Activated naive CD4-positive, alpha-beta T cell treated with anti-CD3 and anti-CD28 coated beads, Interleukin-2, amount 50 U/mL, for 72 hours (primary cell): Measurements from ENCODE around the gene NAGA. TPM values are rescaled to one million over a fixed set of nuclear protein-coding genes. Genes with fewer than 3 reads are reported as not detected.
"Not testable (repeated sequence)": the region's sequence is repeated elsewhere in the genome, so short reads cannot be mapped to it uniquely, and the experiment has no call there.

Source experiments
- ATAC-seq, 2 donors: fragments of 150-1000 bp; cut with Tn5 transposase; 2 replicates each; pipeline ENCODE4 v1.10.0; 2021; ENCODE audit warnings: mild to moderate bottlenecking in 2 of 2, moderate library complexity in 2 of 2
- DNase-seq, 2 donors: peaks; one replicate each; pipeline ENCODE4 v3.0.0; 2021 to 2022; ENCODE audit warnings: low spot score in 2 of 2
- H3K27ac Mint-ChIP-seq, 2 donors: one replicate each; pipeline ENCODE4 v1.8.0; 2022; ENCODE audit warnings: mild to moderate bottlenecking in 2 of 2, mixed read lengths in 2 of 2
- H3K36me3 Mint-ChIP-seq, 2 donors: one replicate each; pipeline ENCODE4 v1.8.0; 2022; ENCODE audit warnings: mixed read lengths in 2 of 2
- H3K9me3 Mint-ChIP-seq, 2 donors: one replicate each; pipeline ENCODE4 v1.8.0; 2022; ENCODE audit warnings: mixed read lengths in 2 of 2
- total RNA-seq, 2 donors: library from RNA; stranded (reverse); gene quantifications; one replicate each; pipeline ENCODE4 v1.2.3, GENCODE V29; 2022

Gene NAGA
- total RNA-seq, 2 donors from 2014 or later = 26.3 to 32.3 TPM

- H3K27ac Mint-ChIP-seq = peak within 1 kb of the TSS; percentile 98 to 99
Observed at GRCh38 chr22:42079319-42080251, 9.0 kb upstream of the NAGA start, which contains the start of gene SMDT1. Gene SMDT1, plus strand, starts transcription at chr22:42079700. Its CDS starts 69 bp downstream, at chr22:42079769.

DNA sequence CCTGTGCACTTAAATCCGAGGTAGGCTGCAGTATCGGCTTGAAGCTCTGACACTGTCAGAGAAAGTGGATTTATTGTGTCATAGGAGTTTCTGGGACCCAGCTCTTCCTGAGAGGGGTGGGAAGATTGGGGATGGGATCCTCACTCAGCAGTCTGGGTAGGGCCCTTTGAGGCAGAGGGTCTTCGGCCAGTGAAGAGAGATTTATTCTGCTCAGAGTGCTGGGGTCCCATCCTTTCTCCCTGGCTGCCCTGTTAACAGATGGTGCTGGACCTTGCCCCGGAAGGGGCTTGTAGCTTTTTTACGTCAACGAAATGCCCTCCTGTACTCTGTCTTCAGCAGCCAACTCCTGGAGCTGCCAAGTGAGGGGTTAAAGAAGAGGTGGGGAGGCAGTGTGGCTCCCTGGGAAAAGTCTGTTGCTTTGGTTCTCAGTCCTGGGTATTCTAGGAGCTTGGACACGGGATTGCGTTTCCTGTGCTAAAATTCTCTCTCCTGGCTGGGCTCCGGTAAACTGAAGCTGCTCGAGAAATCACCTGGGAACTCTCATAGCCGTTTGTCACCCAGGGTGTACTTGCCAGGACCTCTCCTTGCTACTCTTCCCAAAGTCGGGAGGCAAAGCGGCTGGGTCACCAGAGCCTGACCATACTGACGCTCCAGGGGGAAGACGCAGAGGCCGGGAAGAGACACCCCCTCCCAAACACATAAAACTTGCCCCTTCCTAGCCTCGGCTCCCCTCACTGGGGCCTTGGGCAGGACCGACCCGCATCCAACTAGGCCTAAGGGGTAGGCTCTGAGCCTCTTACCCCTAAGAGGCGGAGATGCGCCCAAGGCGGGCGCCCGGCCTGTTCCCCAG lies 8.1 kb upstream of the NAGA start:
- Mint-ChIP-seq H3K9me3 (no peaks in the 10 kb centered on the region), H3K27ac (peak overlapping the region; percentile 98 to 99), H3K36me3 (peaks cover 13 to 20% of the 10 kb centered on the region in 2 donors)
- no peak for ATAC-seq
- DNase-seq = no peak

More at GRCh38 chr22:42079319-42080251, 9.0 kb upstream of the NAGA start, which contains the start of gene SMDT1:
- H3K9me3 Mint-ChIP-seq = no peaks in the 10 kb centered on the region
- peaks cover 13 to 26% of the 10 kb centered on the region in 2 donors for H3K36me3 Mint-ChIP-seq
- ATAC-seq (peak; percentile 89 to 92), DNase-seq (peak; percentile 98 to 99)

GRCh38 chr22:42077486-42078125 lies 7.0 kb upstream of the NAGA start:
- ATAC-seq (no peak), DNase-seq (no peak)
- peak overlapping the region in 1 of 2 donors; percentile 99 for H3K27ac Mint-ChIP-seq
- no peaks in the 10 kb centered on the region for H3K9me3 Mint-ChIP-seq
- H3K36me3 Mint-ChIP-seq = peaks cover 10 to 18% of the 10 kb centered on the region in 2 donors

- DNase-seq = no peak
- Mint-ChIP-seq H3K27ac (peak overlapping the region in 1 of 2 donors; percentile 25), H3K9me3 (no peaks in the 10 kb centered on the region)
Observed at GRCh38 chr22:42076764-42077485, 6.3 kb upstream of the NAGA start.

GRCh38 chr22:42074846-42075676 lies 4.4 kb upstream of the NAGA start:
- no peak for ATAC-seq
- Mint-ChIP-seq H3K27ac (peak overlapping the region in 1 of 2 donors; percentile 26), H3K9me3 (no peaks in the 10 kb centered on the region), H3K36me3 (peaks cover 4 to 15% of the 10 kb centered on the region in 2 donors)
- DNase-seq = no peak

More at GRCh38 chr22:42076764-42077485, 6.3 kb upstream of the NAGA start:
- no peak for ATAC-seq
- H3K36me3 Mint-ChIP-seq = peaks cover 6 to 18% of the 10 kb centered on the region in 2 donors

DNA sequence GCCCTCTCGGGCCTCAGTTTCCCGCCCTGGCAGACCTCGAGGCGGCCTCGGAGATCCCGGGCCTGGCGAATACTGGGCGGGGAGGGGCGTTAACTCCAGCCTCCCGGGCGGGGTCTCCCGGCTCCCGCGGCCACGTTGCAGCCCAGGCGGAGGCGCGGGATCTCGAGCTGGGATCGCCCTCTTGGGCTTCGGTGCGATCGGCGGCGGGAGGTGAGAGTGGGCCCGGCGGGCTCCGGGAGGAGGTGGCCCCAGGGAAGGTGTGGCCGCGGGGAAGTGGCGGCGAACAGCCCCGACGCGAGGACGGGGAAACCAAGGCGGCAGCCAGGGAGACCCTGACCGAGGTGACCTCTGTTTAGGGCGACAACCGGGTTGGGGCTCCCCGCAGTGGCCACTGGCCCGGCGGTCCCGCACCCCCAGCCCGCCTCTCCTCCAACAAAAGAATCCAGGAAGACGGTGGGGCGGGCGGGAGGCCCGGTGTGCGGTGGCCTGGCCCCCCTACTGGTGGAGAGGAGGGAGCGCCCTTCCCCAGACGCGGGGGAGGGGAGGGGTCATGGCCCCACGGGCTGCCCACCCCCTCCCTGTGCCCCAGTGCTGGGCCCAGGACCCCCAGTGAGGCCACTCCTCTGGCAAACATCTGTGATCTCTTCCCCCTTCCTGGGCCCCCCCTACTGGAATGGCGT lies 3.7 kb upstream of the NAGA start, which contains the start of gene PHETA2:
PHETA2 (plus strand) TSS at position 117 of the 680 bp plus-strand sequence. CDS start 3,046 bp downstream, outside the sequence.
- H3K9me3 Mint-ChIP-seq = no peaks in the 10 kb centered on the region
- ATAC-seq (no peak), DNase-seq (peak in 1 of 2 donors; percentile 60)
- H3K36me3 Mint-ChIP-seq = peaks cover 0 to 15% of the 10 kb centered on the region in 2 donors
- H3K27ac Mint-ChIP-seq = peak within 1 kb of the TSS; percentile 62 to 89

GRCh38 chr22:42073621-42074041 lies 3.0 kb upstream of the NAGA start:
- no peak for ATAC-seq
- no peak for DNase-seq
- H3K27ac Mint-ChIP-seq = peak overlapping the region; percentile 62 to 89

DNA sequence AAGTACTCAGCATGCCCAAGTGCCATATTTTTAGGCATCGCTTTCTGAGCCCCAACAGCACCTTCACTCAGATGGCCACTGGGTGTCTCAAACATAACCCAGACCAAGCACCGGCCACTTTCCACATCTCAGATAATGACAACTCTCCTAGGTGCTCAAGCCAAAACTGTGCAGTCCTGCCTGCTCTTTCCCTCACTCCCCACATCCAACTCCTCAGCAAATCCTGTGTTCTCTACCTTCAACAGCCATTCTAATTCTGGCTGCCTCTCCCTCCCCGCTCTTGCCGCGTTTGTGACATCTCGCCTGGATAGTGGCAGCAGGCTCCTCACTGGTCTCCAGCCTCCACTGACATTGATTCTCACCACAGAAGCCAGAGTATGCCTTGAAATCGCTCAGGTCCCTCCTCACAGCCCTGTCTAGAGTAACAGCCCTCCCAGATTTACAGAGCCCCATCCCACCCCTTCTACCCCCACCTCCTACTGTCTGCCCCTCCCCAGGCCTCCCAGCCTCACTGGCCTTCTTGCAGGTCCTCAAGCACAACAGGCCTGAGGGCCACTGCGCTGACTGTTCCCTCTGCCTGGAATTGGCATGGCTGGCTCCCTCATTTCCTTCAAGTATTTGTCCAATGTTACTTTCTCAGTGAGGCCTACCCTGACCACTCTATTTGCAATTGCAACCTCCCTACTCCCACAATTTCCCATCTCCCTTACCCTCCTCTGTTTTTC lies 2.2 kb upstream of the NAGA start:
- Mint-ChIP-seq H3K36me3 (peaks cover under 1 to 15% of the 10 kb centered on the region in 2 donors), H3K27ac (peak overlapping the region; percentile 4 to 62), H3K9me3 (no peaks in the 10 kb centered on the region)
- DNase-seq = no peak
- ATAC-seq = no peak

More at GRCh38 chr22:42073621-42074041, 3.0 kb upstream of the NAGA start:
- Mint-ChIP-seq H3K9me3 (no peaks in the 10 kb centered on the region), H3K36me3 (peaks cover 0 to 15% of the 10 kb centered on the region in 2 donors)

DNA sequence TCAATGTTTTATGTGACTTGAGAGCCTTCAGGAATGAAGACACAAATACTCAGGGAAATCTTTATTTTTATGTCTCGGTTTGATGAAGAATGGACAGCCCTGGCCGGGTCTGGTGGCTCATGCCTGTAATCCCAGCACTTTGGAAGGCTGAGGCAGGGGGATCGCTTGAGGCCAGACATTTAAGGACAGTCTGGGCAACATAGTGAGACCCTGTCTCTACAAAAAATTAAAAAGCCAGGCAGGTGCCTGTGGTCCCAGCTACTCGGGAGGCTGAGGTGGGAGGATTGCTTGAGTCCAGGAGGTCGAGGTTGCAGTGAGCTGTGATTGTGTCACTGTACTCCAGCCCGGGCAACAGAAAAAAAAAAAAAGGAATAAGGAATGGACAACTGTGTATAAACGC lies 896 bp upstream of the NAGA start:
- ATAC-seq, DNase-seq, H3K9me3 Mint-ChIP-seq: not testable (repeated sequence)
- Mint-ChIP-seq H3K27ac (peak overlapping the region in 1 of 2 donors; percentile 90), H3K36me3 (peaks cover 7 to 15% of the 10 kb centered on the region in 2 donors)

DNA sequence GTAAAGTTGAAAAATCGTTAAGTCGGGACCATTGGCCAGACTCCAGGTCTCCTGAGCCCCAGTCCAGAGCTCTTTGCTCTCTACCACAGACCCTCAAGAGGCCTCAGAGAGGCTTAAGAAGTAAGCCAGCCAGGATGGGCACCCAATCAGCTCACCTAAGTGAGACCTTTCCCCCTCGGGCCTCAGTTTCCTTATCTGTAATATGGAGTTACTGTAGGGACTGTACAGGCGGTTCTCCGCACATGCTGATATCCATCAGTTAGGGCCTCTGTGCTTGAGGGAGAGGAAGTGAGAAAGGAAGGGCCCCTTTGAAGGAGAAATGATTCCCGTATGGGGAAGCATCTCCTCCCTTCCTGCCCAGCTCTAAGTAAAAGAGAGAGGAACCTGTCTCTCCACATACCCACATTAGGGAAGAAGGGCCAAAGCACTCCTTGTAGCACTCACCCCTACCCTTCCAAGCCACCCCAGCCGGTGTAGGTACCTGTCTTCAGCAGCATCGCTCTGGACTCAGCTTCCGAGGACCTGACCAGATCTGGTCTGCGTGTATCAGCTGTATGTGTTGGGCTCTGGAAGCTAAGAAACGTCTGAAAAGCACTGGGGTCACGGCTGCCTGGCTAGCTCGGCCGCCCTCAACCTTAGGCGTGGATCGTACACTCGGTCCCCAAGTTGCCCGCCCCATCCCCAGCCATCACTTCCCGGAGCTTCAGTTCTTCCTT lies 653 bp downstream of the NAGA start:
- DNase-seq = no peak
- Mint-ChIP-seq H3K9me3 (no peaks in the 10 kb centered on the region), H3K27ac (peak overlapping the region; percentile 79 to 90), H3K36me3 (peaks cover 7 to 11% of the 10 kb centered on the region in 2 donors)
- no peak for ATAC-seq

- DNase-seq (no peak), ATAC-seq (no peak)
- Mint-ChIP-seq H3K27ac (no peak overlapping the region), H3K9me3 (no peaks in the 10 kb centered on the region), H3K36me3 (peaks cover 7 to 13% of the 10 kb centered on the region in 2 donors)
Observed at GRCh38 chr22:42068291-42068690, 2.3 kb downstream of the NAGA start.

GRCh38 chr22:42067671-42068251 lies 2.9 kb downstream of the NAGA start:
- Mint-ChIP-seq H3K36me3 (peaks cover 11 to 18% of the 10 kb centered on the region in 2 donors), H3K27ac (no peak overlapping the region), H3K9me3 (no peaks in the 10 kb centered on the region)
- DNase-seq (no peak), ATAC-seq (no peak)

DNA sequence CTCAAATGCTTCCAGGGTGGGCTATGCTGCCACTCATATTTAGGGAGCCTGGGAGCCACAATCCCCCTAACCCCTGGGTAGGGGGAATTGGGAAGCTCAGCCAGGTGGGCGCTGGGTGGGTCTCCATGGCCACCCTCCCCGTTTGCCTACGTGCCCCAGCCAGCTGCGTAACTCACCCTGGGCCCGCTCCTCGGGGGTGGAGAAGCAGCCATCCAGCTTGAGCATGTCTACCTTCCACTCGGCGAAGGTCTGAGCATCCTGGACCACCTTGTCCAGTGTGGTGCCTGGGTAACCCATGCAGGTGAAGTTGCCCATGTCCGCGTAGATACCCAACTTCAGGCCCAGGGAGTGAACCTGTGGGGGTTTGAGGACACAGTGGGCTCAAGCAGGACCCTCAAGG lies 3.7 kb downstream of the NAGA start:
- Mint-ChIP-seq H3K36me3 (peaks cover 16 to 22% of the 10 kb centered on the region in 2 donors), H3K27ac (no peak overlapping the region), H3K9me3 (no peaks in the 10 kb centered on the region)
- no peak for ATAC-seq
- no peak for DNase-seq
